Measurements from ENCODE around the gene NBAS.

Gene NBAS

GRCh38 chr2:15385184-15385583 lies 175.9 kb downstream of the NBAS start:
- TF ChIP-seq POLR2AphosphoS5 (IDR thresholded peaks at IDR 0.05; ENCODE audit: low read depth, low read length): no peak
- no peak for TF ChIP-seq FOXP2 (optimal IDR thresholded peaks at IDR 0.05; ENCODE audit: borderline replicate concordance, extremely low read depth, extremely low read length, insufficient read depth)
- no peak for TF ChIP-seq SIN3A (IDR thresholded peaks at IDR 0.05; ENCODE audit: borderline replicate concordance, insufficient read depth, low read length)
- no peak for TF ChIP-seq TAF1 (IDR thresholded peaks at IDR 0.05; ENCODE audit: borderline replicate concordance, insufficient read depth, low read length)
- no peak for TF ChIP-seq REST (IDR thresholded peaks at IDR 0.05; ENCODE audit: insufficient read depth in 1 of 2, low read depth in 2 of 2, low read length in 2 of 2)

GRCh38 chr2:15383695-15384350 lies 177.3 kb downstream of the NBAS start:
- TF ChIP-seq POLR2AphosphoS5 (IDR thresholded peaks at IDR 0.05; ENCODE audit: low read depth, low read length) (no peak), FOXP2 (optimal IDR thresholded peaks at IDR 0.05; ENCODE audit: borderline replicate concordance, extremely low read depth, extremely low read length, insufficient read depth) (no peak), SIN3A (IDR thresholded peaks at IDR 0.05; ENCODE audit: borderline replicate concordance, insufficient read depth, low read length) (no peak), REST (IDR thresholded peaks at IDR 0.05; ENCODE audit: insufficient read depth in 1 of 2, low read depth in 2 of 2, low read length in 2 of 2) (no peak), TAF1 (IDR thresholded peaks at IDR 0.05; ENCODE audit: borderline replicate concordance, insufficient read depth, low read length) (no peak)

DNA sequence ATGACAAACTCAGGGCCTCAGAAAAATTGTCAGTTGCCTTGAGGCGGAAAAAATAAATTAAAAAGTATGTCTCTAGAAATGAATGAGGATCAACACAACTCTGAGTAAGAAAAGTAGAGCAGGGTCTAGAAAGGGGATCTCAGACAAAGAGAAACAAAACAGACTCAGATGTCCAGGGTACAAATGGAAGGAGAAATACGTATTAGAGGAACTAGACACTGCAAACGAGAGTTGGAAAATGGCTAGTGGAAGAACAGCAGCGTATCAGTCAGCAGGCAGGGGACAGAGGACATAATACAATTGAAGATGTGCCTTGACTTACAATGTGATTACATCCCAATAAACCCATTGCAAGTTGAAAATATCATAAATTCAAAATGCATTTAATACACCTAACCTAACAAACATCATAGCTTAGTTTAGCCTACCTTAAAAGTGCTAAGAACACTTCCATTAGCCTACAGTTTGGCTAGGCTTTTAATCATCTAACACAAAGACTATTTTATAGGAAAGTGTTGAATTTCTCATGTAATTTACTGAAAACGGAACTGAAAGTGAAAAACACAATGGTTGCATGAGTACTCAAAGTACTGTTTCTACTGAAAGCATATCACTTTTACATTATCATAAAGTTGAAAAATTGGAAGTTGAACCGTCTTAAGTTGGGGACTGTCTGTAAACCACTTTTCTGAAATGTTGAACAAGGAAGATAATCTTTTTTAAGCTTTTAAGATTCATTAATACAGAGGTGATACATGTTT lies 182.8 kb downstream of the NBAS start:
- TF ChIP-seq REST (IDR thresholded peaks at IDR 0.05; ENCODE audit: insufficient read depth in 1 of 2, low read depth in 2 of 2, low read length in 2 of 2) (no peak), FOXP2 (optimal IDR thresholded peaks at IDR 0.05; ENCODE audit: borderline replicate concordance, extremely low read depth, extremely low read length, insufficient read depth) (no peak), SIN3A (IDR thresholded peaks at IDR 0.05; ENCODE audit: borderline replicate concordance, insufficient read depth, low read length) (no peak), POLR2AphosphoS5 (IDR thresholded peaks at IDR 0.05; ENCODE audit: low read depth, low read length) (no peak), TAF1 (IDR thresholded peaks at IDR 0.05; ENCODE audit: borderline replicate concordance, insufficient read depth, low read length) (no peak)

DNA sequence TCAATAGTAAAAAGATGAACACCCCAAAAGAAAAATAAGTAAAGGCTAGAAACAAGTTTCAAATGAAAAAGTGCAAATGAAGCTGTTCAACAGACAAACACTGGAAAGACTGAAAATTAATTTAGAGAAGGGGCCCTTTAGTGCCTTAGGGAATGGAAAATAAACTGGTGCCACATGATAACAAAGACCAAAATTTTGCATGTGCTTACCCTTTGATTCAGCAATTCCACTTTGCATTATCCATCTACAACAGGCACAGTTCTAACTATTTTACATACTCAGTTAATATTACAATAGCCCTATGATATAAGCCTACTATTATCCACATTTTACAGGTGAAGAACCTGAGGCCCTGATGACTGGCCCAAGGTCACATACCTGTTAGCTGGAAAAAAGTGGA lies 183.9 kb downstream of the NBAS start:
- TF ChIP-seq POLR2AphosphoS5 (IDR thresholded peaks at IDR 0.05; ENCODE audit: low read depth, low read length) (no peak), REST (IDR thresholded peaks at IDR 0.05; ENCODE audit: insufficient read depth in 1 of 2, low read depth in 2 of 2, low read length in 2 of 2) (no peak), FOXP2 (optimal IDR thresholded peaks at IDR 0.05; ENCODE audit: borderline replicate concordance, extremely low read depth, extremely low read length, insufficient read depth) (no peak), SIN3A (IDR thresholded peaks at IDR 0.05; ENCODE audit: borderline replicate concordance, insufficient read depth, low read length) (no peak), TAF1 (IDR thresholded peaks at IDR 0.05; ENCODE audit: borderline replicate concordance, insufficient read depth, low read length) (no peak)

Data from PFSK-1 (cell line).